Measurements from ENCODE around the gene QDPR.
"Not testable (repeated sequence)": the region's sequence is repeated elsewhere in the genome, so short reads cannot be mapped to it uniquely, and the experiment has no call there.

QDPR gene

GRCh38 chr4:17511950-17512795, at the start of gene QDPR:
Gene QDPR (minus strand): TSS chr4:17512090. CDS start chr4:17512054, 36 bp downstream.
- peak; percentile 17 to 56 for DNase-seq (ENCODE audit: low read depth in 2 of 2)

GRCh38 chr4:17561195-17561909, 49.5 kb upstream of the QDPR start:
- no peak for DNase-seq (ENCODE audit: low read depth in 2 of 2)

GRCh38 chr4:17560065-17560673, 48.3 kb upstream of the QDPR start:
- no peak for DNase-seq (ENCODE audit: low read depth in 2 of 2)

- no peak for DNase-seq (ENCODE audit: low read depth in 2 of 2)
Observed at GRCh38 chr4:17559709-17560048, 47.8 kb upstream of the QDPR start.

GRCh38 chr4:17558941-17559708, 47.2 kb upstream of the QDPR start:
- no peak for DNase-seq (ENCODE audit: low read depth in 2 of 2)

- DNase-seq (ENCODE audit: low read depth in 2 of 2): no peak
Observed at GRCh38 chr4:17557880-17558279, 46.0 kb upstream of the QDPR start.

- DNase-seq (ENCODE audit: low read depth in 2 of 2): no peak
Observed at GRCh38 chr4:17556498-17556897, 44.6 kb upstream of the QDPR start.

GRCh38 chr4:17554568-17554967, 42.7 kb upstream of the QDPR start:
- no peak for DNase-seq (ENCODE audit: low read depth in 2 of 2)

- no peak for DNase-seq (ENCODE audit: low read depth in 2 of 2)
Observed at GRCh38 chr4:17552427-17552826, 40.5 kb upstream of the QDPR start.

- no peak for DNase-seq (ENCODE audit: low read depth in 2 of 2)
Observed at GRCh38 chr4:17550549-17550948, 38.7 kb upstream of the QDPR start.

- DNase-seq (ENCODE audit: low read depth in 2 of 2): no peak
Observed at GRCh38 chr4:17546678-17547077, 34.8 kb upstream of the QDPR start.

GRCh38 chr4:17546222-17546621, 34.3 kb upstream of the QDPR start:
- no peak for DNase-seq (ENCODE audit: low read depth in 2 of 2)

GRCh38 chr4:17545374-17546140, 33.7 kb upstream of the QDPR start:
- no peak for DNase-seq (ENCODE audit: low read depth in 2 of 2)

- DNase-seq (ENCODE audit: low read depth in 2 of 2): no peak
Observed at GRCh38 chr4:17544831-17545234, 32.9 kb upstream of the QDPR start.

- no peak for DNase-seq (ENCODE audit: low read depth in 2 of 2)
Observed at GRCh38 chr4:17544205-17544604, 32.3 kb upstream of the QDPR start.

GRCh38 chr4:17537060-17537459, 25.2 kb upstream of the QDPR start:
- DNase-seq (ENCODE audit: low read depth in 2 of 2): not testable (repeated sequence)

- no peak for DNase-seq (ENCODE audit: low read depth in 2 of 2)
Observed at GRCh38 chr4:17535906-17536305, 24.0 kb upstream of the QDPR start.

GRCh38 chr4:17535242-17535641, 23.4 kb upstream of the QDPR start:
- DNase-seq (ENCODE audit: low read depth in 2 of 2): no peak

GRCh38 chr4:17534705-17535104, 22.8 kb upstream of the QDPR start:
- DNase-seq (ENCODE audit: low read depth in 2 of 2): no peak

- DNase-seq (ENCODE audit: low read depth in 2 of 2): no peak
Observed at GRCh38 chr4:17531538-17532285, 19.8 kb upstream of the QDPR start.
